ENCODE data around the gene PVR. TPM values are rescaled to one million over a fixed set of nuclear protein-coding genes. Genes with fewer than 3 reads are reported as not detected.

Gene PVR
- 93.0 and 106 TPM in 2 replicates for total RNA-seq (2012; rRNA removed)
- 117 and 122 TPM in 2 replicates for polyA plus RNA-seq (2012; rRNA removed)
- polyA plus RNA-seq (2012; cell fraction: cytosol; rRNA removed) = 62.8 and 141 TPM in 2 replicates
- 130 and 154 TPM in 2 replicates for polyA plus RNA-seq (2012; cell fraction: nucleus; rRNA removed; ENCODE audit: low replicate concordance)
- Bru-seq, nascent RNA = percentile 97 among the genes with signal in this experiment
- percentile 96 among the genes with signal in this experiment for BruChase-seq, experiment 1, labeled RNA remaining after a 6-hour chase
- percentile 95 among the genes with signal in this experiment for BruChase-seq, experiment 2, labeled RNA remaining after a 2-hour chase
- long read RNA-seq, transcript PVR-203 (8 exons, 3,078 nt) = minor isoform, 14 of 184 reads
- long read RNA-seq, transcript PVR-205 (8 exons, 3,325 nt) = major isoform, 75 of 184 reads
- long read RNA-seq, transcript PVR-202 (7 exons, 3,166 nt) = minor isoform, 32 of 184 reads
- long read RNA-seq, transcript PVR-204 (6 exons, 1,344 nt) = minor isoform, 28 of 184 reads
- long read RNA-seq, partial matches to known transcripts = 17 of 184 reads
- long read RNA-seq, other reads (novel, unspliced or antisense) = 18 of 184 reads

DNA sequence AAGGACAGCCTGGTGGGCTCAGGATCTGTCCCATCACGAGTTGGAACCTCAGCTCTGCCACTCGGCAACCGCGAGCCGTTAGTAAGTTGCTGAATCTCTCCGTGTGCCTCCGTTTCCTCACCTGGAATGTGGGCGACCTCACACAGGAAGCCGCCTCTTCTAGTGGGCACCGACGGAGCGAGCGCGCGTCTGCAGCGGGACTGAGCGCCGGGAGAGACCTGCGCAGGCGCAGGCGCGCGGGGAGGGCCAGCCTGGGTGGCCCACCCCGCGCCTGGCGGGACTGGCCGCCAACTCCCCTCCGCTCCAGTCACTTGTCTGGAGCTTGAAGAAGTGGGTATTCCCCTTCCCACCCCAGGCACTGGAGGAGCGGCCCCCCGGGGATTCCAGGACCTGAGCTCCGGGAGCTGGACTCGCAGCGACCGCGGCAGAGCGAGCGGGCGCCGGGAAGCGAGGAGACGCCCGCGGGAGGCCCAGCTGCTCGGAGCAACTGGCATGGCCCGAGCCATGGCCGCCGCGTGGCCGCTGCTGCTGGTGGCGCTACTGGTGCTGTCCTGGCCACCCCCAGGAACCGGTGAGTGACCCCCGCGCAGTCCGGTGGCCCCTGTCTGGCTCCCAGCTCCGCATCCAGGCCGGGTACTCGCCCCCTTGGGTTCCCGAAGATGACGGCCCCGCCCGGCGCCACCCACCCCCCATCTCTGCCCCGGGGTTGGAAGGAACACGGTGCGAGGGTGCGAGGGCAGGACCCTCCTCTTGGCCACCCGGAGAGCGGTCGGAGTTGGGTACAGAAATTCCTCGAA lies at the start of gene PVR:
Gene PVR (plus strand): TSS at position 306 of the 797 bp plus-strand sequence. CDS start 187 bp downstream, at position 493.
- in situ Hi-C loops (cut with MboI; ENCODE audit: low sequenced_read_pairs) = no loop called here
- Histone ChIP-seq H2BK120ac (ENCODE audit: low read depth, low read length) (peak within 1 kb of the TSS; percentile 100), H3K4me1 (ENCODE audit: control insufficient read depth, insufficient read depth, low read length) (peaks cover 14% of the 10 kb centered on the region), H3K4me2 (ENCODE audit: low read depth, low read length) (peak within 1 kb of the TSS; percentile 97), H3K4me3 (ENCODE audit: insufficient read depth, low read depth, low read length) (peak within 1 kb of the TSS; percentile 77), H2AK9ac (replicated peaks; ENCODE audit: low read depth, low read length, poor library complexity) (peak within 1 kb of the TSS; percentile 88), H2BK5ac (ENCODE audit: low read depth, low read length, poor library complexity, severe bottlenecking) (peak within 1 kb of the TSS; percentile 74), H2BK20ac (ENCODE audit: low read depth, low read length) (peak within 1 kb of the TSS; percentile 99), H2AK5ac (ENCODE audit: low read depth, low read length) (peak within 1 kb of the TSS; percentile 96), H3K23ac (ENCODE audit: low read depth, low read length) (peak within 1 kb of the TSS; percentile 100), H3K36me3 (ENCODE audit: control insufficient read depth, insufficient read depth, low read length) (peaks cover 17% of the 10 kb centered on the region), H3K27ac (ENCODE audit: insufficient read depth, low read length) (peak within 1 kb of the TSS; percentile 91), H3K9me1 (ENCODE audit: insufficient read depth, low read length) (peaks cover 23% of the 10 kb centered on the region), H3K27me3 (ENCODE audit: control insufficient read depth, insufficient read depth, low read length) (no peaks in the 10 kb centered on the region), H3K9ac (ENCODE audit: low read depth, low read length) (peak within 1 kb of the TSS; percentile 90), H3K4ac (ENCODE audit: low read depth, low read length) (peak within 1 kb of the TSS; percentile 100), H2AFZ (replicated peaks; ENCODE audit: low read length, poor library complexity) (peak within 1 kb of the TSS; percentile 94), H4K91ac (ENCODE audit: insufficient read depth, low read depth, low read length) (peak within 1 kb of the TSS; percentile 98), H3K79me1 (ENCODE audit: low read depth in 1 of 2, low read length in 2 of 2) (peaks cover 27 to 52% of the 10 kb centered on the region in 2 experiments), H4K8ac (ENCODE audit: low read depth in 2 of 2, low read length in 2 of 2) (peak within 1 kb of the TSS; percentile 92 to 98), H2BK15ac (ENCODE audit: low read depth, low read length) (peak within 1 kb of the TSS; percentile 77; the same call in 2 of the 3 replicates), H4K20me1 (ENCODE audit: insufficient read depth, low read length) (peaks cover 39% of the 10 kb centered on the region), H3K9me3 (ENCODE audit: control insufficient read depth, insufficient read depth, low read length) (no peaks in the 10 kb centered on the region), H3K56ac (ENCODE audit: extremely low read depth, insufficient read depth, low read length) (peak within 1 kb of the TSS; percentile 82), H3K14ac (replicated peaks; ENCODE audit: low read depth, low read length) (peak within 1 kb of the TSS; percentile 100), H4K5ac (ENCODE audit: low read depth, low read length) (peak within 1 kb of the TSS; percentile 89), H3K18ac (ENCODE audit: low read depth, low read length) (peak within 1 kb of the TSS; percentile 71)
- 1% methylated on average over 40 of the region's 70 CpGs; no CpG with 5 or more reads in 1 of the 2 experiments for WGBS, 2 experiments (ENCODE audit: extremely low coverage in 2 of 2, insufficient read length in 1 of 2)
- ATAC-seq (ENCODE audit: low read depth) = peak; percentile 92
- TF ChIP-seq POLR2A (IDR thresholded peaks at IDR 0.05; ENCODE audit: low read depth, low read length) (peak; percentile 83), MXI1 (IDR thresholded peaks at IDR 0.05; ENCODE audit: borderline replicate concordance, low read depth, low read length) (peak; percentile 90)
- TF ChIP-seq, protein P1, sequence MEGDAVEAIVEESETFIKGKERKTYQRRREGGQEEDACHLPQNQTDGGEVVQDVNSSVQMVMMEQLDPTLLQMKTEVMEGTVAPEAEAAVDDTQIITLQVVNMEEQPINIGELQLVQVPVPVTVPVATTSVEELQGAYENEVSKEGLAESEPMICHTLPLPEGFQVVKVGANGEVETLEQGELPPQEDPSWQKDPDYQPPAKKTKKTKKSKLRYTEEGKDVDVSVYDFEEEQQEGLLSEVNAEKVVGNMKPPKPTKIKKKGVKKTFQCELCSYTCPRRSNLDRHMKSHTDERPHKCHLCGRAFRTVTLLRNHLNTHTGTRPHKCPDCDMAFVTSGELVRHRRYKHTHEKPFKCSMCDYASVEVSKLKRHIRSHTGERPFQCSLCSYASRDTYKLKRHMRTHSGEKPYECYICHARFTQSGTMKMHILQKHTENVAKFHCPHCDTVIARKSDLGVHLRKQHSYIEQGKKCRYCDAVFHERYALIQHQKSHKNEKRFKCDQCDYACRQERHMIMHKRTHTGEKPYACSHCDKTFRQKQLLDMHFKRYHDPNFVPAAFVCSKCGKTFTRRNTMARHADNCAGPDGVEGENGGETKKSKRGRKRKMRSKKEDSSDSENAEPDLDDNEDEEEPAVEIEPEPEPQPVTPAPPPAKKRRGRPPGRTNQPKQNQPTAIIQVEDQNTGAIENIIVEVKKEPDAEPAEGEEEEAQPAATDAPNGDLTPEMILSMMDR (conservative IDR thresholded peaks at IDR 0.05; ENCODE audit: low read depth, low read length) = no peak
- DNase-seq = peak; percentile 77
- dilution Hi-C loops (cut with HindIII; ENCODE audit: low sequenced_read_pairs, unreplicated experiment) = no loop called here
- POLR2A ChIA-PET (ENCODE audit: unreplicated experiment) = interaction anchor here (0.5 to 1.0 kb wide), 5 partner anchors 18 to 974 kb away, joined by 3 to 4 read pairs (median 4); partner anchors contain the start of gene PLAUR
- intact Hi-C loops (cut with micrococcal nuclease) = loop anchor here (2.0 to 5.0 kb wide), 2 partner anchors 42 to 55 kb away; no protein-coding TSS in a partner anchor
- CTCF ChIA-PET = interaction anchor here (0.6 to 0.9 kb wide), 2 partner anchors 10 to 34 kb away, joined by 3 to 8 read pairs; no protein-coding TSS in a partner anchor
- BruUV-seq (replicated peaks) = TSS peak; percentile 77
